ENCODE results near the gene DNAJB11.

GRCh38 chr3:186544281-186544680, 26.2 kb upstream of the DNAJB11 start, which contains the start of gene CRYGS:
- TF ChIP-seq EP300 (IDR thresholded peaks at IDR 0.05) (no peak), CTCF (IDR thresholded peaks at IDR 0.05) (no peak)
